OCI-LY3 (cell line): ENCODE results near the gene ANKRD39.

Source experiments
- H2AFZ ChIP-seq: fragments of 200-600, 300-600 bp; shearing (Covaris generic); 2 replicates; pipeline ENCODE4 v1.6.0; 2014; ENCODE audit warnings: antibody characterized with exemption, low read depth, low read length
- H3K27ac ChIP-seq: fragments of 200-600, 300-600 bp; sonication (generic); 2 replicates; pipeline ENCODE4 v1.5.1; 2014; ENCODE audit warnings: mild to moderate bottlenecking, low read length, moderate library complexity, mixed read lengths
- H3K27me3 ChIP-seq: fragments of 200-600, 300-600 bp; sonication (generic); 2 replicates; pipeline ENCODE4 v1.6.1; 2014; ENCODE audit warnings: low read depth, low read length, mixed read lengths
- H3K36me3 ChIP-seq: fragments of 200-600, 300-600 bp; sonication (generic); replicated peaks from 2 replicates; pipeline ENCODE3; 2014; ENCODE audit warnings: low read depth, low read length, mixed read lengths
- H3K4me1 ChIP-seq: fragments of 300-600, 200-600 bp; sonication (generic); 2 replicates; pipeline ENCODE4 v1.6.1; 2014; ENCODE audit warnings: low read length, mixed read lengths
- H3K4me2 ChIP-seq: fragments of 200-600, 300-600 bp; sonication (generic); 2 replicates; pipeline ENCODE4 v1.6.1; 2014; ENCODE audit warnings: low read length, mixed read lengths
- H3K4me3 ChIP-seq: fragments of 300-600, 200-600 bp; sonication (generic); 2 replicates; pipeline ENCODE4 v1.5.1; 2014; ENCODE audit warnings: antibody characterized with exemption, mild to moderate bottlenecking, low read length, moderate library complexity
- H3K79me2 ChIP-seq: fragments of 300-600, 200-600 bp; shearing (Covaris generic); 2 replicates; pipeline ENCODE4 v1.6.1; 2014; ENCODE audit warnings: mild to moderate bottlenecking, low read length, mixed read lengths
- H3K9ac ChIP-seq: fragments of 300-600, 200-600 bp; shearing (Covaris generic); 2 replicates; pipeline ENCODE4 v1.6.0; 2014; ENCODE audit warnings: mild to moderate bottlenecking, low read length, moderate library complexity
- H3K9me3 ChIP-seq: fragments of 200-600, 300-600 bp; shearing (Covaris generic); 2 replicates; pipeline ENCODE4 v1.6.1; 2014; ENCODE audit warnings: low read length, mixed read lengths; ENCODE audit not compliant: insufficient read depth
- H4K20me1 ChIP-seq: fragments of 200-600, 300-600 bp; sonication (generic); 2 replicates; pipeline ENCODE4 v1.6.1; 2016; ENCODE audit warnings: low read length, mixed read lengths; ENCODE audit not compliant: insufficient read depth
- EZH2phosphoT487 ChIP-seq: fragments of 200-600 bp; shearing (Covaris generic); IDR thresholded peaks from 2 replicates; pipeline ENCODE4 v1.6.1; 2018; ENCODE audit warnings: antibody characterized with exemption, mixed run types, low read depth
- TF ChIP-seq, protein P1 (sequence below): fragments of 200-600, 300-600 bp; sonication (generic); IDR thresholded peaks from 2 replicates; pipeline ENCODE4 v1.5.1; 2014; ENCODE audit warnings: antibody characterized with exemption, low read length, low read depth

ANKRD39 gene

DNA sequence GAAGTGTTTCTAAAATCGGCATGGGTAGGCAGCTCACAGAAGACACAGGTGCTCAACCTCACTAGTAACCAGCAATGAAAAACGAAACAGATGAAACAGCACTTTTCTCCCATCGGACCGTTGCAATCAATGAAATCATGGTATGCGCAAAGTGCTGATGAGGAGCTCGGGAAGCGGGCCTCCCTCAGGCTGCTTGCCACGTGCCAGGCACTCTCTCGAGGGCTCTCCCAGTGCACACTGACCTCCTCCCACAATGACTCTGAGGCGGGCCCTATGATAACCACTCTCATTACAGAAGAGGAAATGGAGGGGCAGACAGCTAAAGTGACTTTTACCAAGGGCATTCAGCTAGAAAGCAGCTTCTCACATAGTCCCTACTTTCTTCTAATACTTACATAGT, 10.2 kb downstream of the ANKRD39 start:
- TF ChIP-seq, protein P1, sequence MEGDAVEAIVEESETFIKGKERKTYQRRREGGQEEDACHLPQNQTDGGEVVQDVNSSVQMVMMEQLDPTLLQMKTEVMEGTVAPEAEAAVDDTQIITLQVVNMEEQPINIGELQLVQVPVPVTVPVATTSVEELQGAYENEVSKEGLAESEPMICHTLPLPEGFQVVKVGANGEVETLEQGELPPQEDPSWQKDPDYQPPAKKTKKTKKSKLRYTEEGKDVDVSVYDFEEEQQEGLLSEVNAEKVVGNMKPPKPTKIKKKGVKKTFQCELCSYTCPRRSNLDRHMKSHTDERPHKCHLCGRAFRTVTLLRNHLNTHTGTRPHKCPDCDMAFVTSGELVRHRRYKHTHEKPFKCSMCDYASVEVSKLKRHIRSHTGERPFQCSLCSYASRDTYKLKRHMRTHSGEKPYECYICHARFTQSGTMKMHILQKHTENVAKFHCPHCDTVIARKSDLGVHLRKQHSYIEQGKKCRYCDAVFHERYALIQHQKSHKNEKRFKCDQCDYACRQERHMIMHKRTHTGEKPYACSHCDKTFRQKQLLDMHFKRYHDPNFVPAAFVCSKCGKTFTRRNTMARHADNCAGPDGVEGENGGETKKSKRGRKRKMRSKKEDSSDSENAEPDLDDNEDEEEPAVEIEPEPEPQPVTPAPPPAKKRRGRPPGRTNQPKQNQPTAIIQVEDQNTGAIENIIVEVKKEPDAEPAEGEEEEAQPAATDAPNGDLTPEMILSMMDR, result no peak
- TF ChIP-seq EZH2phosphoT487, result no peak
- H3K27ac ChIP-seq, result no peak overlapping the region
- H4K20me1 ChIP-seq, result no peaks in the 10 kb centered on the region
- no peak overlapping the region for H3K4me2 ChIP-seq
- no peak overlapping the region for H3K9ac ChIP-seq
- H3K36me3 ChIP-seq, result peaks cover 13% of the 10 kb centered on the region
- H2AFZ ChIP-seq, result no peak overlapping the region
- H3K9me3 ChIP-seq, result no peaks in the 10 kb centered on the region
- H3K79me2 ChIP-seq, result no peaks in the 10 kb centered on the region
- H3K4me3 ChIP-seq, result no peak overlapping the region
- no peaks in the 10 kb centered on the region for H3K27me3 ChIP-seq
- H3K4me1 ChIP-seq, result no peaks in the 10 kb centered on the region

DNA sequence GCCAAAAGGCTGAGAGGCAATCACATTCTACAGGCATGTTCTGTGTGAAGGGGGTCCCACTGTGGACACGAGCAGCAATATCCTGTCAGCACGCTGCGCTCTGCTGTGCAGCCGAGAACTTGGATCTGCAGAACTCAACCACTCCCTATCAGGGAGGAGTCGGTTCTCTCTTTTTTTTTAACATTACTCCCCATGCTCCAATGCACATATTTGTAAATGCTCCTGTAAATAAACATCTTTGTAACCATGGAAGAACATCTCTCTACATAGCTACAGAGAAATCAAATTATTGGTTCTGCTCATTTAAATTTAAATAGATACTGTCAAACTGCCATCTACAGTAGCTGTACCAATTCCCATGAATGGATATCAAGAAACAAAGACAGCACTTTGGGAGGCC, 11.0 kb downstream of the ANKRD39 start:
- no peak for TF ChIP-seq EZH2phosphoT487
- TF ChIP-seq, protein P1, result no peak
- Histone ChIP-seq H3K9ac (no peak overlapping the region), H4K20me1 (no peaks in the 10 kb centered on the region), H3K4me2 (no peak overlapping the region), H3K27ac (no peak overlapping the region), H3K36me3 (peaks cover 13% of the 10 kb centered on the region), H3K27me3 (no peaks in the 10 kb centered on the region), H3K4me1 (no peaks in the 10 kb centered on the region), H3K79me2 (no peaks in the 10 kb centered on the region), H3K4me3 (no peak overlapping the region), H3K9me3 (no peaks in the 10 kb centered on the region), H2AFZ (no peak overlapping the region)

DNA sequence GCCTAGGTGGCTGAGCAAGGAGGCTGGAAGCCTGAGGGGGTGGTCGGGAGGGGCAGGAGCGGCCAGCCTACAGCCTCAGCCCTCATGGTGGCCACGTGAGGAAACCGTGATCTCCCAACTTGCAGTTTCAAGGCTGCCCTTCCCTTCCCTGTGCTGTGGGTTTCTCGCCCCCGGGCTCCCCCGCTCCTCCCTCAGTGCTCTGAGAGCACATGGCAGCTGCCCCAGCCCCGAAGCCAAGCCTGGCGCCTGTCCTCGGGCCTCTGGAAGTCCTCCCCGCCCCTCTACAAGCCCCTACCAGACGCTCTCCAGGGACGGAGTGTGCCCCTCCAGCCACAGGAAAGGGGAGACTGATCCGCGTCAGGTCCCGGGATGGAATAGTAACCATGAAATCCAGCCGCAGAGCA, 13.4 kb downstream of the ANKRD39 start:
- Histone ChIP-seq H3K9ac (no peak overlapping the region), H3K4me2 (no peak overlapping the region), H3K4me3 (no peak overlapping the region)

DNA sequence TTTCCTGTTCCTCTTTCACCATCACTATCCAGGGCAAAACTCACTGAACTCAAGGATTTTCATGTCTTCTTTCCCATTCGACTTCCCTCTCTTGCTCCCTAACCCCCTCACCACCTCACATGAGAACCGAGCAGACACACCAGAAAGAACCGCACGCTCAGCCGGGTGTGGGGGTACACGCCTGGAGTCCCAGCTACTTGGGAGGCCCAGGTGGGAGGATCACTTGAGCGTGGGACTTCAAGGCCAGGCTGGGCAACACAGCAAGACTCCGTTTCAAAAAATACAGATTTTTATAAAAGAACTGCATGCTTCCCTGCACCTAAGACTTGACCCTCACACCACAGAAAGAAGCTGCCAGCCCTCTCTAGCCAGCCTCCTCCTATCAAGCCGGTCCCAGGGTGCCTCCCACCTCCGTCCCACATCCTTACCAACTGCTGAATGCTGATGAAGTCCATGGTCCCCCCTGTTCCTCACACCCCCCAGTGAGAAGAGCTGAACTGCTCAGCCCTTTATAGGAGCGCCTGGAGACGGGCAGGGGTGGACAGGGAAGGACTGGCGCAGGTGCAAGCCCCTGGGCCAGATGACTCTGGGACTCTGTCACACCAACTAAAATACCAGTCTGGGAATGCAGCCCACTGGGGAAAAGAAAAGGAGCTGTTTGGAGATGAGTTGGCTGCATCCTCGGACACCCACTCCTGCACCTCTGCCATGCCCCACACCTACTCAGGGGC, 14.1 kb downstream of the ANKRD39 start, which contains the start of gene ANKRD23:
Gene ANKRD23 (minus strand): TSS at position 484 of the 731 bp plus-strand sequence. CDS start 29 bp downstream, at position 455.
- Histone ChIP-seq H3K27me3 (no peaks in the 10 kb centered on the region), H3K4me2 (no peak within 1 kb of the TSS), H3K9me3 (no peaks in the 10 kb centered on the region), H3K9ac (no peak within 1 kb of the TSS), H2AFZ (no peak within 1 kb of the TSS), H3K27ac (no peak within 1 kb of the TSS), H3K4me3 (no peak within 1 kb of the TSS), H4K20me1 (no peaks in the 10 kb centered on the region), H3K4me1 (no peaks in the 10 kb centered on the region), H3K79me2 (no peaks in the 10 kb centered on the region), H3K36me3 (no peaks in the 10 kb centered on the region)
- TF ChIP-seq EZH2phosphoT487, result no peak
- TF ChIP-seq, protein P1, result no peak

More for the DNA sequence above, 13.4 kb downstream of the ANKRD39 start:
- no peaks in the 10 kb centered on the region for H3K9me3 ChIP-seq
- no peaks in the 10 kb centered on the region for H4K20me1 ChIP-seq
- H3K27me3 ChIP-seq, result no peaks in the 10 kb centered on the region
- H3K79me2 ChIP-seq, result no peaks in the 10 kb centered on the region
- no peak overlapping the region for H3K27ac ChIP-seq
- H2AFZ ChIP-seq, result no peak overlapping the region
- H3K36me3 ChIP-seq, result no peaks in the 10 kb centered on the region
- H3K4me1 ChIP-seq, result no peaks in the 10 kb centered on the region
- TF ChIP-seq, protein P1, result no peak
- TF ChIP-seq EZH2phosphoT487, result no peak
